Panc1 (cell line): ENCODE measurements around the gene ALG1L2.
"Not testable (repeated sequence)": the region's sequence is repeated elsewhere in the genome, so short reads cannot be mapped to it uniquely, and the experiment has no call there.

ENCODE experiments used
- CTCF ChIP-seq: fragments of 450-650 bp; IDR thresholded peaks from 2 replicates; pipeline ENCODE4 v1.5.1; 2017; ENCODE audit warnings: mild to moderate bottlenecking
- POLR2AphosphoS5 ChIP-seq: IDR thresholded peaks from 2 replicates; pipeline ENCODE4 v1.6.1; 2012; ENCODE audit warnings: mild to moderate bottlenecking, low read depth, low read length, moderate library complexity
- REST ChIP-seq, 2 experiments: IDR thresholded peaks; 2 replicates each; pipeline ENCODE4 v1.6.1; 2011 to 2012; ENCODE audit warnings: low read depth in 2 of 2, control low read depth in 1 of 2, low read length in 1 of 2, mild to moderate bottlenecking in 1 of 2, moderate library complexity in 1 of 2; ENCODE audit not compliant: insufficient read depth in 1 of 2

DNA sequence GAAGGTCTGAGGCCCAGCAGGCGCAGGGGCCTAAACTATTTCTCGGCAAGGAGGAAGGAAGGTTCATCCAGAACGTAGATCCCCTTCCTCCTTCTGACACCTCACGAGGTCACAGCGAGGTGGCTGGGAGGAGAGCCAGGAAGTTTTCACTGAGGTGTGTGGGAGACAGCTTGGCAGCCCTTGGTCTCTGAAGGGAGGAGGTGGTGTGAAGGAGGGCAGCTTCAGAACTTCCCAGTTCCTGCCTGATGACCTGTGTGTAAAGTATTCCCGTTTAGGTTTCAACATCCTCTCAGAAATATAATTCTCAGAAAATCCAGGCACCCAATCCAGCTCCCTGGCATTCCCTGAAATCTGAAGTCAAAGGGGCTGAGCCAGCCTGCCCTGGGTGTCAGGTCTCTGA lies 22.9 kb upstream of the ALG1L2 start:
- TF ChIP-seq CTCF; POLR2AphosphoS5; REST (IDR thresholded peaks at IDR 0.05; ENCODE audit: insufficient read depth in 1 of 2, low read depth in 2 of 2, low read length in 1 of 2): not testable (repeated sequence)
